HepG2 (cell line): ENCODE measurements around the gene BHLHE23. TPM values are rescaled to one million over a fixed set of nuclear protein-coding genes. Genes with fewer than 3 reads are reported as not detected.

Source experiments
- ATAC-seq: fragments of 200-7000 bp; cut with Tn5 transposase; 3 replicates; pipeline ENCODE4 v1.9.1; 2020; ENCODE audit warnings: mild to moderate bottlenecking, moderate library complexity
- BruUV-seq: library from RNA; stranded (reverse); fragments of 400-500 nt; replicated peaks from 2 replicates; lab custom pipeline; 2021; lab: Mats Ljungman, UMichigan
- CTCF ChIA-PET: fragments of 300-600 bp; formaldehyde crosslinking; extraction: SDS; loops from one replicate; lab custom pipeline; 2021; ENCODE audit warnings: low total read pairs, inconsistent platforms, low intra/inter-chr PET ratio; lab: Yijun Ruan, JAX
- POLR2A ChIA-PET: fragments of 350-600 bp; sonication (Branson Sonifier 250); formaldehyde crosslinking; loops from one replicate; lab custom pipeline; 2020; ENCODE audit warnings: antibody characterized with exemption, inconsistent platforms; lab: Yijun Ruan, JAX
- DNase-seq: peaks from one replicate; pipeline ENCODE4 v3.0.0-alpha.2; 2015; ENCODE audit warnings: low spot score
- FAIRE-seq: peaks from 3 replicates; lab custom pipeline; 2011; peaks lifted over from hg19 to GRCh38; lab: Jason Lieb, UNC
- H2AFZ ChIP-seq: one replicate; pipeline ENCODE4 v1.6.1; 2011; ENCODE audit warnings: low read length, inconsistent platforms
- H3K27ac ChIP-seq: fragments of 300-600 bp; 3 replicates; pipeline ENCODE4 v1.8.0; 2011; ENCODE audit warnings: mixed run types, mild to moderate bottlenecking, mixed read lengths, low read length, inconsistent platforms; ENCODE audit not compliant: insufficient read depth; ENCODE audit errors: extremely low read length
- H3K27me3 ChIP-seq, 2 experiments: fragments of 200-600 bp in 1 of 2; 2 replicates in 1 of 2; 3 replicates in 1 of 2; pipeline versions ENCODE4 v1.6.0 to v1.8.0; 2011; ENCODE audit warnings: low read length in 2 of 2, mild to moderate bottlenecking in 2 of 2, moderate library complexity in 2 of 2, inconsistent platforms in 1 of 2; ENCODE audit not compliant: insufficient read depth in 2 of 2, control insufficient read depth in 1 of 2
- H3K36me3 ChIP-seq, 2 experiments: fragments of 200-600 bp in 1 of 2; replicated peaks in 1 of 2; 2 replicates in 1 of 2; 3 replicates in 1 of 2; pipeline versions ENCODE4 v1.5.1 to v1.8.0; 2011; ENCODE audit warnings: low read length in 2 of 2, inconsistent platforms in 1 of 2; ENCODE audit not compliant: insufficient read depth in 2 of 2, control insufficient read depth in 1 of 2
- H3K4me1 ChIP-seq: 2 replicates; pipeline ENCODE4 v1.5.1; 2012; ENCODE audit warnings: low read length, inconsistent platforms; ENCODE audit not compliant: insufficient read depth
- H3K4me2 ChIP-seq: 2 replicates; pipeline ENCODE4 v1.6.0; 2011; ENCODE audit warnings: low read depth, low read length, inconsistent platforms
- H3K4me3 ChIP-seq, 3 experiments: fragments of 200-600 bp in 1 of 3; sonication (generic), shearing (Covaris generic) in 1 of 3; replicated peaks in 1 of 3; 2 replicates each; pipeline ENCODE4 v1.5.1; 2011 to 2016; ENCODE audit warnings: low read length in 3 of 3, inconsistent platforms in 2 of 3, low read depth in 2 of 3, mild to moderate bottlenecking in 2 of 3, control low read depth in 1 of 3, mixed read lengths in 1 of 3; ENCODE audit not compliant: insufficient read depth in 1 of 3
- H3K79me2 ChIP-seq: one replicate; pipeline ENCODE4 v1.6.1; 2011; ENCODE audit warnings: low read length, inconsistent platforms; ENCODE audit not compliant: insufficient read depth
- H3K9ac ChIP-seq: 2 replicates; pipeline ENCODE4 v1.6.0; 2011; ENCODE audit warnings: mild to moderate bottlenecking, low read depth, low read length, inconsistent platforms; ENCODE audit not compliant: insufficient read depth
- H3K9me3 ChIP-seq: 2 replicates; pipeline ENCODE4 v1.5.1; 2012; ENCODE audit warnings: mild to moderate bottlenecking, low read length
- H4K20me1 ChIP-seq: 2 replicates; pipeline ENCODE4 v1.6.0; 2011; ENCODE audit warnings: inconsistent platforms, mild to moderate bottlenecking, low read length, moderate library complexity; ENCODE audit not compliant: insufficient read depth
- GATA4 ChIP-seq: sonication (generic); IDR thresholded peaks from 2 replicates; pipeline ENCODE4 v1.6.1; 2016; ENCODE audit warnings: antibody characterized with exemption, low read depth, borderline replicate concordance
- MTA1 ChIP-seq: sonication (generic); formaldehyde crosslinking; IDR thresholded peaks from 2 replicates; pipeline ENCODE4 v1.4.0; 2020; ENCODE audit warnings: missing genetic modification reagents, mild to moderate bottlenecking, borderline replicate concordance
- NR2F2 ChIP-seq: IDR thresholded peaks from 2 replicates; pipeline ENCODE4 v1.6.1; 2012; ENCODE audit warnings: low read depth, inconsistent platforms, borderline replicate concordance
- SMAD9 ChIP-seq: sonication (generic); formaldehyde crosslinking; IDR thresholded peaks from 2 replicates; pipeline ENCODE4 v1.5.1; 2020; ENCODE audit warnings: mild to moderate bottlenecking, missing genetic modification reagents
- SPEN ChIP-seq: sonication (generic); formaldehyde crosslinking; IDR thresholded peaks from 2 replicates; pipeline ENCODE4 v1.5.1; 2020; ENCODE audit warnings: low read depth, mild to moderate bottlenecking, missing genetic modification reagents
- XBP1 ChIP-seq: sonication (generic); formaldehyde crosslinking; IDR thresholded peaks from 2 replicates; pipeline ENCODE4 v1.5.0; 2020; ENCODE audit warnings: missing genetic modification reagents
- ZBTB1 ChIP-seq: sonication (generic); formaldehyde crosslinking; IDR thresholded peaks from 2 replicates; pipeline ENCODE4 v1.4.0; 2020; ENCODE audit warnings: missing genetic modification reagents, borderline replicate concordance
- ZNF263 ChIP-seq: sonication (generic); formaldehyde crosslinking; IDR thresholded peaks from 2 replicates; pipeline ENCODE4 v1.4.0; 2020; ENCODE audit warnings: missing genetic modification reagents
- ZNF558 ChIP-seq: sonication (generic); formaldehyde crosslinking; IDR thresholded peaks from 2 replicates; pipeline ENCODE4 v1.9.0; 2022; ENCODE audit warnings: mild to moderate bottlenecking, missing genetic modification reagents, borderline replicate concordance
- WGBS: methylation state at CpG from one replicate; pipeline ENCODE4 v1.1.6; 2017; ENCODE audit warnings: low lambda C conversion rate; 5-methylcytosine and 5-hydroxymethylcytosine counted together
- in situ Hi-C: cut with HindIII; loops from 2 replicates; pipeline ENCODE4 v1.10.0; 2017; ENCODE audit warnings: low pct_unique_long_range_greater_than_20kb; ENCODE audit not compliant: extremely low pct_ligation_motif_present
- intact Hi-C: fragments of 100-400 bp; cut with micrococcal nuclease; formaldehyde crosslinking; loops from one replicate; pipeline ENCODE4 v1.10.0; 2022; ENCODE audit not compliant: unreplicated experiment
- polyA plus RNA-seq, 8 experiments: library from polyadenylated mRNA; depleted of rRNA in 3 of 8; stranded (reverse) in 7 of 8; unstranded in 1 of 8; fragments of >200 nt; fragmentation: Illumina TruSeq in 4 of 8; extraction: Trizol in 4 of 8; gene quantifications; 2 replicates each; pipeline versions ENCODE4 v1.2.1 to v1.2.3, GENCODE V29; 2011 to 2016; ENCODE audit warnings: low read depth in 4 of 8, missing spikeins in 1 of 8, mixed read lengths in 1 of 8; ENCODE audit not compliant: insufficient read depth in 1 of 8
- total RNA-seq, 5 experiments: library from RNA; depleted of rRNA; stranded (reverse); fragments of >200 nt; fragmentation: Illumina TruSeq; extraction: Trizol; gene quantifications; 2 replicates each; pipeline ENCODE4 v1.2.3, GENCODE V29; 2016; ENCODE audit warnings: low read depth in 1 of 5
- TF ChIP-seq, protein P1 (sequence below): sonication (generic); formaldehyde crosslinking; IDR thresholded peaks from 2 replicates; pipeline ENCODE4 v1.9.0; 2021; ENCODE audit warnings: mild to moderate bottlenecking, missing genetic modification reagents
- TF ChIP-seq, protein P2 (sequence below): sonication (generic); formaldehyde crosslinking; IDR thresholded peaks from 2 replicates; pipeline ENCODE4 v1.5.0; 2020; ENCODE audit warnings: missing genetic modification reagents, mild to moderate bottlenecking, borderline replicate concordance
- TF ChIP-seq, protein P3 (sequence below): IDR thresholded peaks from 2 replicates; pipeline ENCODE4 v1.6.1; 2016; ENCODE audit warnings: missing genetic modification reagents, missing compliant biosample characterization
- TF ChIP-seq, protein P4 (sequence below): sonication (generic); formaldehyde crosslinking; IDR thresholded peaks from 2 replicates; pipeline ENCODE4 v1.8.0; 2022; ENCODE audit warnings: missing genetic modification reagents, mild to moderate bottlenecking, inconsistent platforms, borderline replicate concordance
- TF ChIP-seq, protein P5 (sequence below), 2 experiments: fragments of 450-650 bp in 1 of 2; sonication (generic) in 1 of 2; formaldehyde crosslinking; IDR thresholded peaks; 2 replicates each; pipeline versions ENCODE4 v1.5.0 to v1.8.0; 2020 to 2022; ENCODE audit warnings: mild to moderate bottlenecking in 1 of 2, missing genetic modification reagents in 1 of 2

BHLHE23 gene
- total and polyA plus RNA-seq, 2 of the 13 experiments (the other 11 are each of a cell fraction or from before 2014, with no cell fraction given): not detected

DNA sequence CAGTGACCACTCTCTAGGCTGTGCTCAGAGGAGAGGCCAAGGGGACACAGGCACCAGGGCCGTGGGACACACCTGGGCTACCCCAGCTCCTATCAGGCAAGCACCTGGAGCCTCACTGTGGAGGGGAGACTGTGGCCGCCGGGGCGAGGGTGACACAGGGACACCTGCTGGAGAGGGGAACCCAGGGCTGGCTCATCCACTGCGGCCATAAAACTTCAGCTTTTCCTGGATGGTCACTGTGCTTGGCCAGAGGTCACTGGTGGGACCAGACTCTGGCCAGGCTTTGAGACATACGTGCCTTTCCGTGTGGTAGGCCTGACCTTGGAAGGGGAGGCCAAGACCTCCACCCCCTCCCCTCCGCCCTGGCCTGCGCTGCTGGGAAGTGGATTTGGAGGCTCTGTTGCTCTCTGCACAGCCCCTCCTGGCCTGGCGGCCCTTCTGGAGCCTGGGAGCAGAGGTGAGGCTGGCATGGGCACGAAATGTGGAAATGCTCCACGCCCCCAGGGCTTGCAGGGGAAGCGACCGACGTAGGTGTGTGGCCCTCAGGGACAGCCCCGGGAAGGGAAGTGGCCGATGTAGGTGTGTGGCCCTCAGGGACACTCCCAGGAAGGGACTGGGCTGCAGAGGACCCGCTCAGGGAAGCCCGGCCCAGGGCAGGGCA lies 42.9 kb upstream of the BHLHE23 start:
- H4K20me1 ChIP-seq: peaks cover 10% of the 10 kb centered on the region; the same call in 1 of the 2 replicates
- no TSS peak for BruUV-seq
- intact Hi-C loops: loop anchor here (10.0 kb wide), 1 partner anchor 195 kb away; no protein-coding TSS in a partner anchor
- H3K9ac ChIP-seq: no peak overlapping the region
- ChIA-PET CTCF (no interaction called here), POLR2A (no interaction called here)
- in situ Hi-C loops: no loop called here
- ATAC-seq (peak; percentile 61), DNase-seq (no peak), FAIRE-seq (no peak)
- H3K27me3 ChIP-seq: peaks cover 38 to 96% of the 10 kb centered on the region in 2 experiments
- peaks cover 9% of the 10 kb centered on the region for H3K4me1 ChIP-seq
- H3K36me3 ChIP-seq: no peaks in the 10 kb centered on the region
- no peak overlapping the region for H3K4me3 ChIP-seq
- H2AFZ ChIP-seq: no peak overlapping the region
- no peak overlapping the region for H3K4me2 ChIP-seq
- H3K27ac ChIP-seq: no peak overlapping the region
- H3K9me3 ChIP-seq: no peaks in the 10 kb centered on the region
- H3K79me2 ChIP-seq: no peaks in the 10 kb centered on the region
- 12% methylated on average over 14 of the region's 19 CpGs for WGBS
- TF ChIP-seq SPEN (CRISPR knock-in tag): 0 out of 2 replicates have a peak, but pooled peaks have one; percentile 9
- TF ChIP-seq, protein P1, sequence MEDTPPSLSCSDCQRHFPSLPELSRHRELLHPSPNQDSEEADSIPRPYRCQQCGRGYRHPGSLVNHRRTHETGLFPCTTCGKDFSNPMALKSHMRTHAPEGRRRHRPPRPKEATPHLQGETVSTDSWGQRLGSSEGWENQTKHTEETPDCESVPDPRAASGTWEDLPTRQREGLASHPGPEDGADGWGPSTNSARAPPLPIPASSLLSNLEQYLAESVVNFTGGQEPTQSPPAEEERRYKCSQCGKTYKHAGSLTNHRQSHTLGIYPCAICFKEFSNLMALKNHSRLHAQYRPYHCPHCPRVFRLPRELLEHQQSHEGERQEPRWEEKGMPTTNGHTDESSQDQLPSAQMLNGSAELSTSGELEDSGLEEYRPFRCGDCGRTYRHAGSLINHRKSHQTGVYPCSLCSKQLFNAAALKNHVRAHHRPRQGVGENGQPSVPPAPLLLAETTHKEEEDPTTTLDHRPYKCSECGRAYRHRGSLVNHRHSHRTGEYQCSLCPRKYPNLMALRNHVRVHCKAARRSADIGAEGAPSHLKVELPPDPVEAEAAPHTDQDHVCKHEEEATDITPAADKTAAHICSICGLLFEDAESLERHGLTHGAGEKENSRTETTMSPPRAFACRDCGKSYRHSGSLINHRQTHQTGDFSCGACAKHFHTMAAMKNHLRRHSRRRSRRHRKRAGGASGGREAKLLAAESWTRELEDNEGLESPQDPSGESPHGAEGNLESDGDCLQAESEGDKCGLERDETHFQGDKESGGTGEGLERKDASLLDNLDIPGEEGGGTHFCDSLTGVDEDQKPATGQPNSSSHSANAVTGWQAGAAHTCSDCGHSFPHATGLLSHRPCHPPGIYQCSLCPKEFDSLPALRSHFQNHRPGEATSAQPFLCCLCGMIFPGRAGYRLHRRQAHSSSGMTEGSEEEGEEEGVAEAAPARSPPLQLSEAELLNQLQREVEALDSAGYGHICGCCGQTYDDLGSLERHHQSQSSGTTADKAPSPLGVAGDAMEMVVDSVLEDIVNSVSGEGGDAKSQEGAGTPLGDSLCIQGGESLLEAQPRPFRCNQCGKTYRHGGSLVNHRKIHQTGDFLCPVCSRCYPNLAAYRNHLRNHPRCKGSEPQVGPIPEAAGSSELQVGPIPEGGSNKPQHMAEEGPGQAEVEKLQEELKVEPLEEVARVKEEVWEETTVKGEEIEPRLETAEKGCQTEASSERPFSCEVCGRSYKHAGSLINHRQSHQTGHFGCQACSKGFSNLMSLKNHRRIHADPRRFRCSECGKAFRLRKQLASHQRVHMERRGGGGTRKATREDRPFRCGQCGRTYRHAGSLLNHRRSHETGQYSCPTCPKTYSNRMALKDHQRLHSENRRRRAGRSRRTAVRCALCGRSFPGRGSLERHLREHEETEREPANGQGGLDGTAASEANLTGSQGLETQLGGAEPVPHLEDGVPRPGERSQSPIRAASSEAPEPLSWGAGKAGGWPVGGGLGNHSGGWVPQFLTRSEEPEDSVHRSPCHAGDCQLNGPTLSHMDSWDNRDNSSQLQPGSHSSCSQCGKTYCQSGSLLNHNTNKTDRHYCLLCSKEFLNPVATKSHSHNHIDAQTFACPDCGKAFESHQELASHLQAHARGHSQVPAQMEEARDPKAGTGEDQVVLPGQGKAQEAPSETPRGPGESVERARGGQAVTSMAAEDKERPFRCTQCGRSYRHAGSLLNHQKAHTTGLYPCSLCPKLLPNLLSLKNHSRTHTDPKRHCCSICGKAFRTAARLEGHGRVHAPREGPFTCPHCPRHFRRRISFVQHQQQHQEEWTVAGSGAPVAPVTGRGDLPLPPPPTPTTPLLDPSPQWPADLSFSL (CRISPR knock-in tag): no peak
- TF ChIP-seq, protein P2, sequence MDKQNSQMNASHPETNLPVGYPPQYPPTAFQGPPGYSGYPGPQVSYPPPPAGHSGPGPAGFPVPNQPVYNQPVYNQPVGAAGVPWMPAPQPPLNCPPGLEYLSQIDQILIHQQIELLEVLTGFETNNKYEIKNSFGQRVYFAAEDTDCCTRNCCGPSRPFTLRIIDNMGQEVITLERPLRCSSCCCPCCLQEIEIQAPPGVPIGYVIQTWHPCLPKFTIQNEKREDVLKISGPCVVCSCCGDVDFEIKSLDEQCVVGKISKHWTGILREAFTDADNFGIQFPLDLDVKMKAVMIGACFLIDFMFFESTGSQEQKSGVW (CRISPR knock-in tag): no peak
- 0 out of 2 replicates have a peak, but pooled peaks have one; percentile 9 for TF ChIP-seq ZNF263 (CRISPR knock-in tag)
- TF ChIP-seq, protein P3, sequence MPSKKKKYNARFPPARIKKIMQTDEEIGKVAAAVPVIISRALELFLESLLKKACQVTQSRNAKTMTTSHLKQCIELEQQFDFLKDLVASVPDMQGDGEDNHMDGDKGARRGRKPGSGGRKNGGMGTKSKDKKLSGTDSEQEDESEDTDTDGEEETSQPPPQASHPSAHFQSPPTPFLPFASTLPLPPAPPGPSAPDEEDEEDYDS: no peak
- TF ChIP-seq, protein P4, sequence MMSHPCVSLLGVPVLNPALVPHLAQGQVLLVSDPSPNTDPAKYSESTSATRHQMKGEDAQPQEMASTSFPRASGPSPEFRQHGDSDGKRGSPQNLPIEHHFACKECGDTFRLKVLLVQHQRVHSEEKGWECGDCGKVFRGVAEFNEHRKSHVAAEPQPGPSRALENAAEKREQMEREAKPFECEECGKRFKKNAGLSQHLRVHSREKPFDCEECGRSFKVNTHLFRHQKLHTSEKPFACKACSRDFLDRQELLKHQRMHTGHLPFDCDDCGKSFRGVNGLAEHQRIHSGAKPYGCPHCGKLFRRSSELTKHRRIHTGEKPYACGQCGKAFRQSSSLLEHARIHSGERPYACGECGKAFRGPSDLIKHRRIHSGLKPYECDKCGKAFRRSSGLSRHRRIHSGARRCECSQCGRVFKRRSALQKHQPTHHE (CRISPR knock-in tag): no peak
- TF ChIP-seq GATA4: no peak
- TF ChIP-seq XBP1 (CRISPR knock-in tag): no peak
- TF ChIP-seq, protein P5, sequence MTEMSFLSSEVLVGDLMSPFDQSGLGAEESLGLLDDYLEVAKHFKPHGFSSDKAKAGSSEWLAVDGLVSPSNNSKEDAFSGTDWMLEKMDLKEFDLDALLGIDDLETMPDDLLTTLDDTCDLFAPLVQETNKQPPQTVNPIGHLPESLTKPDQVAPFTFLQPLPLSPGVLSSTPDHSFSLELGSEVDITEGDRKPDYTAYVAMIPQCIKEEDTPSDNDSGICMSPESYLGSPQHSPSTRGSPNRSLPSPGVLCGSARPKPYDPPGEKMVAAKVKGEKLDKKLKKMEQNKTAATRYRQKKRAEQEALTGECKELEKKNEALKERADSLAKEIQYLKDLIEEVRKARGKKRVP (CRISPR knock-in tag; IDR thresholded peaks at IDR 0.05): no peak
- TF ChIP-seq MTA1 (CRISPR knock-in tag): 0 out of 2 replicates have a peak, but pooled peaks have one; percentile 5
- TF ChIP-seq NR2F2: no peak
- no peak for TF ChIP-seq ZBTB1 (CRISPR knock-in tag)
- TF ChIP-seq ZNF558 (CRISPR knock-in tag): no peak
- TF ChIP-seq SMAD9 (CRISPR knock-in tag): no peak
